ENCODE data around the gene KLF2.

The KLF2 gene

DNA sequence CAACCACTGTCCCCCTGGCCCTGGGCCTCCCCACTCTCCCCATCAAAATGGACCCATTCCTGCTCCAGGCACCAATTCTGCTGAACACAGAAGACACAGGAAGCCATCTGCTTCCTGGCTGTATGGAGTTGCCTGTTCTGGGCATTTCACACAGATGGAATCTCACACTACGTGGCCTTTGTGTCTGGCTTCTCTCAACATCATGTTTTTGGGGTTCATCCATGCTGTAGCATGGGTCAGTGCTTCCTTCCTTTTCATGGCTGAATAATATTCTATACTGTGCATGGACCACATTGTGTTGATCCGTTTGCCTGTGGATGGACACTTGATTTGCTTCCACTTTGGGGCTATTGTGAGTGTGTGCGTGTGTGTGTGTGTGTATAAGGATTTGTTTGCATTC is 15.0 kb upstream of the KLF2 start:
- no peak for DNase-seq

GRCh38 chr19:16315825-16316505 is 8.7 kb upstream of the KLF2 start:
- no peak for DNase-seq

DNA sequence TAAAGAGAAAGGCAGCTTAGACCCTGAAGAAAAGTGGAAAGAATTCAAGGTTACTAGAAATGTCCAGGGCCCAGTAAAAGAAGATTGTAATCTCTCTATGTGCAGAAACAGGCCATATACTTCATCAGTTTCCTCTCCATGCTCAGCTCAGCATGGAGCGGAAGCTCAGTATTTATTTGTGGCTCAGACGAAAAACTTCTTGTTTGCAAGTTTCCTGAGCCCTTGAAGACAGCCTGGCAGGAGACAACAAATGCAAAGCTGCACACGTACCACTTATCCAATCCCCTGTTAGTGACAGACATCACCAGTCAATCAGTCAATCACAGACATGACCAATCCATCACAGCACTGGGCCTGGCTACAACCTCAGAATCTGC is 8.1 kb upstream of the KLF2 start:
- DNase-seq = no peak

DNA sequence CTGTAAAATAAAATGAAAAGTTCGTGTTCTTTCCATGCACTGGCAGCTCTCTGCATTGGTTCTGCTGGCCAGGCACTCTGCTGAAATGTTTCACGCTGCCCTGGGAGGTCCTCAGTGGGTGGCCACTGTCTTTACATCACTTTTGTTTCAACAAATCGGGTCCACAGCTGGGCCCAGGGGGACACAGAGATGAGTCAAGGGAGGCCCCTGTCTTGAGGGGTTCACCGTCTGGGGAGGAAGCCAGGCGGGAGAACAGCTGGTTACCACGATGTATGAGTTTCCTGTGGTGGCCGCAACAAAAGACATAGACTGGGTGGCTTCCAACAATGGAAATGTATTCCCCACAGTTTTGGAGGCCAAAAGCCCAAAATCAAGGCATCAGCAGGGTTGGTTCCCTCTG is 5.1 kb upstream of the KLF2 start:
- no peak for DNase-seq

DNA sequence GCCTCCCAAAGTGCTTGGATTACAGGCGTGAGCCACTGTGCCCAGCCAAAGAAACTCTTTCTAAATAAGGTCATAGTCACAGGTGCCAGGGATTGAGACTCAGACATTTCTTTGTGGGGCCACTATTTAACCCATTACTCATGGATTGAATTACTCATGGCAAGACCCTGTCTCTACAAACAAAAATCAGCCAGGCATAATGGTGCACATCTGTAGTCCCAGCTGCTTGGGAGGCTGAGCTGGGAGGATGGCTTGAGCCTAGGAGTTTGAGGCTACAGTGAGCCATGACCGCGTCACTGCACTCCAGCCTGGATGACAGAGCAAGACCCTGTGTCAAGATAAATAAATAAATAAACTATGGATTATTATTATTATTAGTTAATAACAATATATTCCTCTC is 3.6 kb upstream of the KLF2 start:
- no peak for DNase-seq

- peak; percentile 39 for DNase-seq
These were observed 518 bp downstream of the KLF2 start for GRCh38 chr19:16325161-16325527.

GRCh38 chr19:16325641-16326400 is 1.2 kb downstream of the KLF2 start:
- DNase-seq = peak; percentile 49

DNA sequence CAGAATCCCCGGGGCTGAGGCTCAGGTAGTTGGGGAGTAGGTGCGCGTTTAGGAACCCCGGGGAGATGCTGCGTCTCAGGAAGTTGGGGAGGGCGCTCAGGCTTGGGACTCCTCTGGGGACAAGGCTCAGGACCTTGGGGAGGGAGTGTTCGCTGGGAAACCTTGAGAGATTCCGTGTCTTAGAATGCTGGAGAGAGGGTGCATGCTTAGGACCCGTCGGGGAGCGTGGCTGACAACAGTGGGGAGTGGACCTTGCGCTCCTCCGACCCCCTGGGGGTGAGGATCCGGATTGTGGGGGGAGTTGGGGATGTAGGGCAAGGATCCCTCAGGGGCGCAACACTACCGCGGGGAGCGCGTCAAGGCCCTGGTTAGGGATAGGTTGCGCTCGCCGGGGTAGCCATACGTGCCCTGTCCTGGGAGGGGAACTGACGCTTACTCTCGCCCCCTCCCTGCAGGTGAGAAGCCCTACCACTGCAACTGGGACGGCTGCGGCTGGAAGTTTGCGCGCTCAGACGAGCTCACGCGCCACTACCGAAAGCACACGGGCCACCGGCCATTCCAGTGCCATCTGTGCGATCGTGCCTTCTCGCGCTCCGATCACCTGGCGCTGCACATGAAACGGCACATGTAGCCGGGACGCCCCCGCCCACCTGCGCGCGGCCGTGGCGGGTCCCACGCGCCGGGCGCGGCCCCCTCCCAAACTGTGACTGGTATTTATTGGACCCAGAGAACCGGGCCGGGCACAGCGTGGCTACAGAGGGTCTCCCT is 2.0 kb downstream of the KLF2 start:
- peak; percentile 44 for DNase-seq

DNA sequence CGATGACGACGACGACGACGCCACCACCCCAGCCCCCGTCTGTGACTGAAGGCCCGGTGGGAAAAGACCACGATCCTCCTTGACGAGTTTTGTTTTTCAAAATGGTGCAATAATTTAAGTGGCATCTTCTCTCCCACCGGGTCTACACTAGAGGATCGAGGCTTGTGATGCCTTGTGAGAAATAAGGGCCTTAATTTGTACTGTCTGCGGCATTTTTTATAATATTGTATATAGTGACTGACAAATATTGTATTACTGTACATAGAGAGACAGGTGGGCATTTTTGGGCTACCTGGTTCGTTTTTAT is 2.5 kb downstream of the KLF2 start:
- no peak for DNase-seq

- no peak for DNase-seq
These were observed 2.9 kb downstream of the KLF2 start for GRCh38 chr19:16327501-16327900.

GRCh38 chr19:16327911-16328823 is 3.5 kb downstream of the KLF2 start:
- peak; percentile 36 for DNase-seq

DNA sequence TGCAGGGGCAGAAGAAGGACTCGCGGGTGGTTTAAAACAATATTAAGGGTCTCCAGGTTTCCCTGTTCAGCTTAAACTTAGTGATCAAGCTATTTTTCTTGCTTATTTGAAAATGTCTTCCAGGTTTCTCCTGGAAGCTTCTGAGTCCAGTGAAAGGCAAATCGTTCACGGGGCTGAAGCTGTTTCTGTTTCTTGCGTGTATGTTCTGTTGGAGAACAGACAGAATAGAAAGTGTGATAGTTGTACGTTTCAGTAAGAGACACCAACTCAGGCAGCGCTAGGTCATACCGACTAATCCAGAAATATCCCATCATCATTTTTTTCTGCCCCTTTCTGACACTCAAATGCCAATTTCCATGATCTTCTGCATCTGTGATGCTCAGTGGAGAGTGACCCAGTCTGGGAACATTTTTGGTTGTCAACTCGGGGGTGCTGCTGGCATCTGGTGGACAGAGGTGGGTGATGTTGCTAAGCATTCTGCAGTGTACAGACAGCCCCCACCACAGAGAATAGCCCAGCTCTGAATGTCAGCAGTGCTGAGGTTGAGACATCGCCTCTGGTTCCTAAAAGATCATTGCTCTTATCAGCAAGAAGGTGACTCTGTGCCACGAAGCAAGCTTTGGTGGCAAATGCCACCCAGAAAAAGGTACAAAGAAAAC is 4.3 kb downstream of the KLF2 start:
- peak; percentile 57 for DNase-seq

DNA sequence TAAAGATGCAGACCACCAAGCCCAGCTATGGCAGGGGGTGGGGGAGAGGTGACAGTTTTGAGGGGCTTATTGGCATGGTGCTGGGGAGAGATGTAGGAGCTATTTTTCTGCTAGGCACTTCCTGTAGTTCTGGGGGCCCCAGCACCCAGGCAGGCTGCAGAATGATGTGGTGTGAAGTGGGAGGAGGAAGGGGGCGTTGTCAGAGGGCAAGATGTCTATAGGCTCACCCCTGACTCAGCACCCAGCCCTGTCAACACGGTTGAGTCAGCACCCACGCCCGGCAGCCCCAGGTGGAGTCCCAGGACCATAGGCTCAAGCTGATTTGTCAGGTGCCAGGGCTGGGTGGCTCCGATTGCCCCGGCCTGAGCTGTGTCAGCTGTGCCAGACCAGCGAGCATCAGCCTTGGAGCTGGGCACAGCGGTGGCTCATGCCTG is 5.8 kb downstream of the KLF2 start:
- peak; percentile 93 for DNase-seq

DNA sequence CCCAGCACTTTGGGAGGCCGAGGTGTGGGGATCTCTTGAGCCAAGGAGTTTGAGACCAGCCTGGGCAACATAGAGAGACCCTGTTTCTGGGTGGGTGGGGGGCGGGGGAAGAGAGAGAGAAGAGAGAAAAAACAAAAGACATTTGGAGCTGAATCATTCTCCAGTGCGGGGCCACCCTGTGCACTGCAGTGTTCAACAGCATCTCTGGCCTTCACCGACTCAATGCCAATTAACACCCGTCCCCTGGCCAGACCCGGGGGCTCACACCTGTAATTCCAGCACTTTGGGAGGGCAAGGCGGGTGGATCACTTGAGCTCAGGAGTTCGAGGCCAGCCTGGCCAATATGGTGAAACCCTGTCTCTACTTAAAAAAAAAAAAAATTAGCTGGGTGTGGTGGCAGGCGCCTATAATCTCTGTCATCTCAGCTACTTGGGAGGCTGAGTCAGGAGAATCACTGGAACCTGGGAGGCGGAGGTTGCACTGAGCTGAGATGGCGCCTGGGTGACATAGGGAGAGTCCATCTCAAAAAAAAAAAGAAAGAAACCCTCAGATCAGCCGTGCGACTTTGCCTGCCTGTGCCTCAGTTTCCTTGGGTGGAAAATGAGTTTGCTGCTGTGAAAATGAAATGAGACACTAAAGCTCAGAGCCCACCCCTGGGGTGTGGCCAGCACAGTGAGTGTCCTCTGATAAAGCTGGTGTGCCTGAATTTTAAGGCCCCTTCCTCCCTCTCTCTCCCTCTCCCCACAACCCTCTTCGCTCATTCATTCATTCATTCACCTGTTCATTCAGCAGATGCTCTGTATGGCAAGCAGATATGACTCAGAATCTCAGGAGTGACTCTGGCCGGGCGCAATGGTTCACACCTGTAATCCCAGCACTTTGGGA is 6.4 kb downstream of the KLF2 start:
- no peak for DNase-seq

- no peak for DNase-seq
These were observed 8.5 kb downstream of the KLF2 start for GRCh38 chr19:16333001-16333586.

- DNase-seq = no peak
These were observed 9.8 kb downstream of the KLF2 start for GRCh38 chr19:16334411-16334810.

DNA sequence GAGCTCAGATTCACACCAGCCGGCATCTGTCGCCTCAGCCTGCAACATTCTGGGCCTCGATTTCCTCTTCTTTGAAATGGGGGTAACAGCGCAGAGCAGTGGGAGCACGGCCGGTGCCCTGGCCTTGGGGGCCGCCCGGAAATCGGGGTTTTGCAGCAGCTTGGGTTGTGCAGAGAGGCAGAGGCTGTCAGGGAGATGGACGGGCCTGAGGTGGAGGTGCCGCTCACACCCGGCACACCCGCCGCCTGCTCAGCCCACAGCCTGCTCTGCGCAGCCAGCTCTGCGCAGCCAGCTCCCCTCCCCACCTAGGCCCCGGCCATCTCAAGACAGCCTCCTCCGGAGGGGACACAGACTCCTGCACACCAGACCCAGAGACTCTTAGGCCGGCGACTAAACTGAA is 10.6 kb downstream of the KLF2 start:
- no peak for DNase-seq

GRCh38 chr19:16336571-16336970 is 11.9 kb downstream of the KLF2 start:
- DNase-seq = no peak

DNA sequence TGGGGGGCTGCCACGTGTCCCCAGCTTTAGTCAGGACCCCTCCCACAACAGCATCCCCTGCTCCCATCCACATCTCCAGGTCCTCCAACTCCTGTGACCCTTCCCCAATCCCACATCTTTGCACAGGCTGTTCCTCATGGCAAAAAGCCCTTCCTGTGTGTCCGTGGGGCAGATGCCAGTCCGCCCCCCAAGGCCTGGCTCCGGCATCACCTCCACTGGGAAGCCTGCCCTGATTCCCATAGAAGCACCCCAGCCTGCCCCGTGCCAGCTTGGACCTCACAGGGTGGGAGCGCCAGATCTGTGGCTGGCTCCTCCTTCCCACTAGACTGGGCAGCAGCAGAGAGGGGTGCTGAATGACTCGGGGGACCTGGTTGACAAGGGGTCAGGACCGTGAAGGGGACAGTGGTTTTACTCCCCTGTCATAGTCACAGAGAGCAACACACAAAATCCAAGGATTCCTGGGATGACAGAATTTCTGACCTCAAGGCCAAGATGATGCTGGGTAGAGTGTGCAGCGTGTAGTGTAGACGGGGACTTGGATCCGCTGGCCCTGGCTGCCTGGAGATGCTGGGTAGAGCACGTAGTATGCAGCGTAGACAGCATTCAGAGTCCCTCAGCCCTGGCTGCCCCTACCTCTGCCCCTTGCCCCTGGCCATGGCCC is 13.3 kb downstream of the KLF2 start:
- no peak for DNase-seq

Data from activated effector memory CD4-positive, alpha-beta T cell treated with Interleukin-2 at 50 U/mL for 16 hours (primary cell).